COLO668 (cell line): Measurements from ENCODE around the gene SNX17.

Experiments used
- DNase-seq: peaks from one replicate; lab custom pipeline; 2025; ENCODE audit not compliant: unreplicated experiment; lab: John Stamatoyannopoulos, UW

Gene SNX17

DNA sequence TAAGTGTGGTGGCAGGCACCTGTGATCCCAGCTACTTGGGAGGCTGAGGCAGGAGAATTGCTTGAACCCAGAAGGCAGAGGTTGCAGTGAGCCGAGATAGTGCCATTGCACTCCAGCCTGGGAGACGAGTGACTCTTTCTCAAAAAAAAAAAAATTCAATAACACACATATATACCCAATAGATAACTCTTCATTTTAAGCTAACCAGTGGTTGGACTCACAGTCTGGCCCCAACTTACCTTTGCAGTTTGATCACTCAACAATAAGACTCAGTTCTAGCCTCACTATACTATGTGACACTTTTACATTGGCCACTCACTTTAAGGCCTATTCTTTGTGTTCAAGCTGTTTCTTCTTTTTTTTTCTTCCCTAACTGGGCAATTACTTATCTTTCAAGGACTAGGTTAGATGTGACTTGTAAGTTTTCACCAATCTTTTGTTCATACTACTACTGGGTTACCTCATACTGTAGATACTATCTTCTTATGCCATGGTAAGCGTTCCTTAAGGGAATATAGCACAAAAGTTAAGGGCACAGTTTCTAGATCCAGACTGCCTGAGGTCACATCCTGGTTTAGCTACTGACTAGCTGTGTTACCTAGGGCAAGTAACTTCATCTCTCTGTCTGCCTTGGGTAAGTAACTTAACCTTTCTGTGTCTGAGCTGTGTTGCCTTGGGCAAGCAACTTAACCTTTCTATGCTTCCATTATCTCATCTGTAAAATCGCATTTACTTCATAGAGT lies 7.6 kb upstream of the SNX17 start:
- DNase-seq, result no peak

GRCh38 chr2:27363933-27364332 lies 6.5 kb upstream of the SNX17 start:
- no peak for DNase-seq

DNA sequence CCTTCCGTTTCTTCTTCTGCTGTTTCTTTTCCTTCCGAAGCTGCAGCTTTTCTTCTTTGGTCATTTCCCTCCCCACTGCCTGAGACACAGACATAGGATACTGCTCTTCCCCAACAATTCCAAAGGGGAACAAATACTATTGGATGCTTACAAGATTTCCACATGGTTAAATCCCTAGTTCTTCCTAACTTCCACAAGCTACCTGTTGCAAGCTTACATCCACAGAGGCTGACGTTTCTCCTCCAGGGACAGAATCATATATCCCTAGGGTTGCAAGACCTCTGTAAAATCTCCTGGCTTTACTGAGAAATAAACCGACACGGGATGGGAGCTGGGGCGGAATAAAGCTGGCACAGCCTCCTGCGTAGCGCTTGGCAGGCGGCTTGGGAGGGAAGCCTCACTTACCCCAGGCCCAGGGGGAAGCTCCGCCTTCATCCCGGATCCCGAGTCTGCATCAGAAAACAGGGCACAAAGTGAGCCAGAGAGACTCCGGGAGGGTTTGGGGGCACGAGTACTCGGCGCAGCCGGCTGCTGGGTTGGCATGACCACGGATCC lies 868 bp upstream of the SNX17 start:
- no peak for DNase-seq

DNA sequence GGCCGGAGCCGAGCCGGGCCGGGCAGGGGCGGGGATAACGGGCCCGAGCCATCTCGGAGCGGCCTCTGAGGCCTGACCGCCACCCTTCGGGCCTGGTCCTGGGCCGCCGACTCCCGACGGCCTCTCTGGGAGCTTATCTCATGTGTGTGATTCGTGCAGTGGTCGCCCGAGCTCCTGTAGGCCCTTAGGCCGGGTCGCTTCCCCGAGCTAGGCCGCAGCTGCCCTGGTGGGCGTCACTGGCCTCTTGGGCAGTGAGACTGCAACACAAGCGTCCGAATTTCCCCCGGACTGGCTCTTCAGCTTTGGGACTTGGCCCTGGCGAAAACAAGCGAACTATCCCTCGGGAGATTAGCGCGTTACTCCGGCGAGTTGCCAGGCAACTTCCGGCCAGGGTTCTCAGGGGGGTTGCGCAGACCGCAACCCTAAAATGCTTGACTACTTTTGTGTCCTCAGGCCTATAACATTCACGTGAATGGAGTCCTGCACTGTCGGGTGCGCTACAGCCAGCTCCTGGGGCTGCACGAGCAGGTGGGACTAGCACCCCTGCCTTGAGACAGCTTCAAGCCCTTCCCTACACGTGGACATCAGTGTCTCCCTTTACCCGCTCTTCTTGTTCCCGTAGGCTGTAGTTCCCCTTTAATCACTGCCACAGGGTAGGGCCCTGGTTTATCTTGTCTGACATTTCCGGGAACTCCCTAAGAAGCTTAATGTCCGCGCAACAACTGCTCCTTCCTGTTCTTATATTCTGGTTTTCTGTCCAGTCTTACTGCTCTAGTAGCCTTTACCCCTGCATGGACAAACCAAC lies 602 bp downstream of the SNX17 start:
- peak; percentile 39 for DNase-seq

DNA sequence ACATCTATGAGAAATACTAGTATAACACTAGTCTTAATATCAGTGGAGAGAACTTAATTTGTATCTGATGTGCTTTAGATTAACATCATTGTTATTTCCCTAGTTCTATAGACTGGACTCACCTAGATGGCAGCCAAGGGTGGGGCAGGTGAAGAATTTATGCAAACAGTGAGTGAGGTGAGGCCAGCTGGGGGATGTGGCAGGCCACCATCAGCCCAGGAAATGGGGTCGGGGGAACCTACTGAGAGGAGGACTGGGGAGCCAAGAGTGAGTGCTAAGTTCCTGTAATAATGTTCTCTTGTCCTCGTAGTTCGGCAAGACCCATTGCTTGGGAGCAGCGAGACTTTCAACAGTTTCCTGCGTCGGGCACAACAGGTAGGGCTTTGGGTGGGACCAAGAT lies 2.5 kb downstream of the SNX17 start:
- no peak for DNase-seq

DNA sequence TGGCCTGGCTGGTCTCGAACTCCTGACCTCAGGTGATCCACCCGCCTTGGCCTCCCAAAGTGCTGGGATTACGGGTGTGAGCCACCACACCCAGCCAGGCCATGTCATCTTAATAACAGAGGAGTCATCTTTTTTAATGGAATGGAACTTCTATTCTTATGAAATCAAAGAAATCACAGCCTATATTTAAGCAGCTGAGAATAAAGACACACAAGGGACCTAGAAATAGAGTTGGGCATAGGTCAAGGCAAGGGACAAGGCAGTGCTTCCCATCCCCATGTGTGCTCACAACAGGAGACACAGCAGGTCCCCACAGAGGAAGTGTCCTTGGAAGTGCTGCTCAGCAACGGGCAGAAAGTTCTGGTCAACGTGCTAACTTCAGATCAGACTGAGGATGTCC lies 3.2 kb downstream of the SNX17 start:
- DNase-seq, result no peak

- DNase-seq, result no peak
Measured at GRCh38 chr2:27375513-27376099, 5.2 kb downstream of the SNX17 start.

DNA sequence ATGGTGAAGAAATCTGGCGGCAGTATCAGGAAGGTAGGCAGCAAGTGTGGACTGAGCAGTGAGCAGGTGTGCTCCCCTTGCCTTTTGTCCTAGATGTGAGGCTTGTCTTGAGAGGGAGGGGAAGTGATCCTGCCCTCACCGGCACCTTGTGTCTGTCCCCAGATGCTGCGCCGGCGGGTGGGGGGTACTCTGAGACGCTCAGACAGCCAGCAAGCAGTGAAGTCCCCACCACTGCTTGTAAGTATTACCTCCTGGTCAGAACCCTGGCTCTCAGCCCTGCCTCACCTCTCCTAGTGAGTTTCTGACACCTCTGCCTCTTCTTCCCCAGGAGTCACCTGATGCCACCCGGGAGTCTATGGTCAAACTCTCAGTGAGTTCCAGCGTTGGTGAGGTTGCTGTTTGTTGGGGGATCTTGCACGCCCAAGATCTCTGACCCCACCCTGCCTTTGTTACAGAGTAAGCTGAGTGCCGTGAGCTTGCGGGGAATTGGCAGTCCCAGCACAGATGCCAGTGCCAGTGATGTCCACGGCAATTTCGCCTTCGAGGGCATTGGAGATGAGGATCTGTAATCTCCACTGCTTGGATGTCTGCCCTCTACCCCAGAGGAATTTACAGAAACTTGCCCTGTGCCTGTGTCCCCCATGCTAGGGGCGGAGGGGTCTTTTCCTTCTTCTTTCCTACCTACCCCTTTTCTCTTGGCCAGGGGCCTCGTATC lies 5.9 kb downstream of the SNX17 start:
- no peak for DNase-seq

- DNase-seq, result no peak
Measured at GRCh38 chr2:27376866-27377617, 6.6 kb downstream of the SNX17 start.

GRCh38 chr2:27377618-27378095 lies 7.2 kb downstream of the SNX17 start:
- no peak for DNase-seq

GRCh38 chr2:27378096-27378808 lies 7.8 kb downstream of the SNX17 start:
- no peak for DNase-seq

GRCh38 chr2:27378809-27379290 lies 8.4 kb downstream of the SNX17 start:
- DNase-seq, result no peak

DNA sequence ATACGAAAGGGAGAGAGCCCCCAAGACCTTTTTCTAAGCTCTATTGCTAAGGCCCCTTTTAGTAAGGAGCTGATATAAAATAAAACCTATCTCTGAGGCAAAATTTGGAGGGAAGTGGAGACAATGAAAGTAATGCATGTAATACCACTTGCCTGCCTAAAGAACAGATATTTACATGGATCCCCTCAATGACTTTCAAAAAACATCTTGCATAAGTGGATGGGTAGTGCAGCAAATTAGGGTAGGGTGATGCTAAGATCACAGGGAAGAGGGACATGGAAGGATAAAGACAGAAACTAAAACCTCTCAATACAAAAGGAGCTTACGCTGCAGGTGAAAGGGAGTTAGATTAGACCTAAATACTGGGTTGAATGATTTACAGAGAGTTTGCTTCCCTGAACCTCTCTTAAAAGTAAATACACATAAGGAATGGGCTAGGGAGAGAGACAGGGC lies 9.0 kb downstream of the SNX17 start:
- no peak for DNase-seq

- no peak for DNase-seq
Measured at GRCh38 chr2:27379836-27380625, 9.6 kb downstream of the SNX17 start.

- DNase-seq, result peak; percentile 95
Measured at GRCh38 chr2:27380626-27381545, 10.5 kb downstream of the SNX17 start, which contains the start of gene ZNF513. ZNF513 (minus strand) TSS chr2:27380734; CDS start chr2:27380526, 208 bp downstream.

- no peak for DNase-seq
Measured at GRCh38 chr2:27381577-27382181, 11.3 kb downstream of the SNX17 start.
